Measurements from ENCODE around the gene PCK2.

PCK2 gene

DNA sequence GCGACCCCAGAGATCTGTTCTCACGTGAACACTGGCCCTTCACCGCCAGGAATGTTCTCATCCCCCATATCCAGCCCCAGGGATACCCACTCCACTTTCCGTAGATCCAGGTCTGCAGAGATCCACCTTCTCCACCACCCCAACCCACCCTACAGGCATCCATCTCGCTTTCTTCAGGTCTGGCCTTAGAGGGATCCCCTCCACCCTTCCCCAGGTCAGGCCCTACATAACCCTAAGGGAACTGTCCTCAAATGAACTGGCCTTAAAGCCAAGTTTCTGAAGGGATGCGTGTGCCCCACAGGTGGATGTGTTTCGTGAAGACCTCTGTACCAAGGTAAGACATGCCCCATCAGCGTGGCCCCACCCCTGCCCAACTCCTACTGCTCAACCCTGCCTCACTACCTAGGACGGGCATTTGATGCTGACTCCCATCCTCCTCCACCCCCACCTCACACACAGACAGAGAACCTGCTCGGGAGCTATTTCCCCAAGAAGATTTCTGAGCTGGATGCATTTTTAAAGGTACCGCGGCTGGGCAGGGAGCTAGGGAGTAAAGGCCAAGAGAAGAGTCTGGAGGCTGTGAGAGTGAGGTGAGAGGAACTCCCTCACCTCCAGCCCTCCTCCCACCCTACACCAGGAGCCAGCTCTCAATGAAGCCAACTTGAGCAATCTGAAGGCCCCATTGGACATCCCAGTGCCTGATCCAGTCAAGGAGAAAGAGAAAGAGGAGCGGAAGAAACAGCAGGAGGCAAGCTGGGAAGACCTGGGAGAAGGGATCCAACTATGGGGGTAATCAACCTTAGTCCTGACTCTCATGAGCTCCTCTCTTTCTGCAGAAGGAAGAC is 42.8 kb downstream of the PCK2 start:
- DNase-seq (ENCODE audit: low read depth in 2 of 2), result no peak

DNA sequence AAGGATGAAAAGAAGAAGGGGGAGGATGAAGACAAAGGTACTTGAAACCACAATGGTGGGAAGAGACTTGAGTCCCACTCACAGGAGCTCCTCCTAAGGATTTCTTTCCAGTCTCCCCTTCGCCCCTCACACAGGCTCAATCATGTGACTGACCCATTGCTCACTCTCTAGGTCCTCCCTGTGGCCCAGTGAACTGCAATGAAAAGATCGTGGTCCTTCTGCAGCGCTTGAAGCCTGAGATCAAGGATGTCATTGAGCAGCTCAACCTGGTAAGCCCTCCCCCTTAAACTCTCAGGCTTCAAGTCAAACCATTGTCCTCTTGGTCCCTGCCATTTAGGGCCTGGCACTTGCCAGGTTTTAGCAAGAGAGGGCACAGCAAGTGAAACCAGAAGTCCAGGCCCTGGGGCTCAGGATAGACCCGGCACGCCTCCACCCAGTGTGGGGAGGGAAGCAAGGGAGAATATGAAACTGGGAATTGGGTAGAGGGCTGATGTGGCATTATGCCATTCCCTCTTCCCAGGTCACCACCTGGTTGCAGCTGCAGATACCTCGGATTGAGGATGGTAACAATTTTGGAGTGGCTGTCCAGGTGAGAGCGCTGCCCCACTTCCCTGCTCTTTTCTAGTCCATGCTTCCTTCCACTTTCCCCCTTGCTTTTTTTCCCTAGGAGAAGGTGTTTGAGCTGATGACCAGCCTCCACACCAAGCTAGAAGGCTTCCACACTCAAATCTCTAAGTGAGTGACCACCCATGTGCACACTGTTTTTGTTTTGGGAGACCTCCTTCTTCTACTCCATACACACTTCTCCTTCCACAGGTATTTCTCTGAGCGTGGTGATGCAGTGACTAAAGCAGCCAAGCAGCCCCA is 43.7 kb downstream of the PCK2 start:
- DNase-seq (ENCODE audit: low read depth in 2 of 2), result no peak

DNA sequence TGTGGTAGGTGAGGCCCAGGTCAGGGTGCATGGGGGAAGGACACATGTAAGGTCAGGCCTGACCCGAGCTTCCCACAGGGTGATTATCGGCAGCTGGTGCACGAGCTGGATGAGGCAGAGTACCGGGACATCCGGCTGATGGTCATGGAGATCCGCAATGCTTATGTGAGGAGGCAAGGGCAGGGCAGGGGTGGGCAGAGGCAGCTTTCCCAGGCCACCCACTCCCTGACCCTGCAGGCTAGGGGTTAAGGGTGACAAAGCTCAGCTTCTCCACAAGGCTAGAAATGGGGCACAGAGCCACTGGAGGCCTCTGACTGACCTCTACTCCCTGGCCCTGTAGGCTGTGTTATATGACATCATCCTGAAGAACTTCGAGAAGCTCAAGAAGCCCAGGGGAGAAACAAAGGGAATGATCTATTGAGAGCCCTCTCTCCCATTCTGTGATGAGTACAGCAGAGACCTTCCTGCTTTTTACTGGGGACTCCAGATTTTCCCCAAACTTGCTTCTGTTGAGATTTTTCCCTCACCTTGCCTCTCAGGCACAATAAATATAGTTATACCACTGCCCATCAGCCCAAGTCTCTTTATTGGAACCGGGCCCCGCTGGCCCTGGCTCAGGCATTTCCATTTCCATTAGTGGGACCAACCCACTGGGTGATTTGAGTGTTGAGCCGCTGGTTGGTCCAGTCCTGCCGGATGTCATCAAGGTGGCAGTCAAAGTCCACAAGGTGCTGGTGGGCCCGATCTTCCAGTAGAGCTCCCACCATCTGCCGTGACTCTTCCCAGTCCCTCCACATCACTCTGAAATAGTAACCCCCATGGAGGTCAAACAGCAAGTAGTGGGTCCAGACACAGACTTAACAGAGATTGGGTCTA is 44.5 kb downstream of the PCK2 start:
- DNase-seq (ENCODE audit: low read depth in 2 of 2), result no peak

DNA sequence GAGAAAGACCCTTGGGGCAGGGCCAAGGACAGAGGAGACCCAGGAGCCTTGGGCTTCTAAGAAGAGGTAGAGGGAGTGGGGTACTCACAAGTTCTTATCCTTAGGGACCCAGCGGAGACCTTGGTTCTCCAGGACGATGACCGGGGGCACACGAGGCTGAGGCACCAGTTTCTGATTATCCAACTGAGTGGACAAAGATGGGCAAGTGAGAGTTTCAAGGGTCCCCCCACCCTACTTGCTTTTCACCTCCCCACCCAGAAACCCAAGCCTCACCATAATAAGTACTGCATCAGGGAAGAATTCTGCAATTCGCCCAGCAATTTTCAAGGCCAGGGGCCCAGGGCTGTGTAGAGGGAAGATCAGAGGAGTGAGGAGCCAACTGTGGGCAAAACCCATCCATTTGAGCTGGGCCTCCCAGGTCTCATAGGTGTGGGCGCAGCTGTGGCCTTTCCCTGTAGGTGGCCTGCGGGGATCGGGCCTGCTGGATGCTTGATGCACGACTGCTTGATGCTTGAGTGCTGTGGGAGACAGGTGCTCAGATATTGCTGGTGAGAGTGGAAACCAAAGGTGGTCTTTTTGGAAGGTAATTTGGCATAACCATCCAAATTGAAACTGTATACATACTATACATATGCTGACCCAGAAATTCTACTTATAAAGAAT is 45.3 kb downstream of the PCK2 start:
- no peak for DNase-seq (ENCODE audit: low read depth in 2 of 2)

DNA sequence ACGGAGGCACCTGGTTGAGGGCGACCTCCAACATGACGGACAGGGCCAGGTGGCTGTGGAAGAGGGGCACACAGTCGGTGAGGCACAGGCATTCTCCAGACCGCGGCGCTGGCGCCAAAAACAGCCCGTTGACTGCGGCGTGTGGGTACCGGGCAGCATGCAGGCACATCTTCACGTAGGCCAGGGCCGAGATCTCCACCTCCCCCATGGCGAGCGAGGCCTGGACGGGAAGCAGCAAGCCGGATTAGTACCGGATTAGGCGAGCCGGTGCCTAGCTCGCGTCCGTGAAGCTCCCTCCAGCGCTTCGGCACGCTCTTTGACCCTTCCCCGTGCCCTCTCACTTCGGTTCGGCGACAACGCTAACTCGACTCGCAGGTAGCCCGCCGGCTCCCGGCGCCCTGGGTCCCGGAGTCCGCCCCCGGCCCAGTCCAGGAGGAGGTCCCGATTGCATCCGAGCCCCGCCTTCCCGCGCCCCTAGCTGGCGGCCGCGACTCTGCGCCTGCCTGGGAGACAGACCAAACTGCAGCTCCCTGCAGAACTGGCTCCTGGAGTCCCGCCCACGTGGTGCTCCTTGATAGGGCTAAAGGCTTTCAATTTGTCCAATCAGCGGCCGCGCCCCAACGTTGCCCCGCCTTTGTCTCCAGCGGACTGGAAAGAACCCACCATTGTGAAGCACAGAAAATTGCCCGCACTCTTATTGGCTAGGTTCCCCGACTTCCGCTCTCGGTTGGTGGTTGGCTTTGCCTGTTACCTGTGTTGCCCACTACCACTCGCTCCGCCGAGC is 47.2 kb downstream of the PCK2 start, which contains the start of gene EMC9:
Gene EMC9, minus strand, starts transcription at position 495 of the 784 bp plus-strand sequence. Its CDS starts 287 bp downstream, at position 208.
- peak; percentile 100 for DNase-seq (ENCODE audit: low read depth in 2 of 2)

DNA sequence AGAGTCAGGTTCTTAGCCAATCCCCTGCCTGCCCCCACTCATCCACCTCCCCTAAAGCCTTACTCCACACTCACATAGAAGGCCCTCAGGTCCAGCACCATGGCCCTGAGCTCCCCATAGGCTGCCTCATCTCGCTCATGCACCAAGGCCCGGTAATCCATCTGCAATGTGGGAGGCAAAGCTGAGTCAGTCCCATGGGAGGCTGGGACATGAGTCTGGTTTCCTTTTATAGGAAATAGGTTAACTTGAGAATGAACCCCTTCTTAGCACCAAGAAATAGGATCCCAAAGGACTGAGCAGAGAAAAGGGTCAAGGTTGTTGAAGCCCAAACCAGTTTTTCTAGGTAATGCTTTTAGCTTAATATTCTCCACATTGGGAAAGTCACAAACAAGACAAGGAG is 49.4 kb downstream of the PCK2 start:
- DNase-seq (ENCODE audit: low read depth in 2 of 2), result no peak

DNA sequence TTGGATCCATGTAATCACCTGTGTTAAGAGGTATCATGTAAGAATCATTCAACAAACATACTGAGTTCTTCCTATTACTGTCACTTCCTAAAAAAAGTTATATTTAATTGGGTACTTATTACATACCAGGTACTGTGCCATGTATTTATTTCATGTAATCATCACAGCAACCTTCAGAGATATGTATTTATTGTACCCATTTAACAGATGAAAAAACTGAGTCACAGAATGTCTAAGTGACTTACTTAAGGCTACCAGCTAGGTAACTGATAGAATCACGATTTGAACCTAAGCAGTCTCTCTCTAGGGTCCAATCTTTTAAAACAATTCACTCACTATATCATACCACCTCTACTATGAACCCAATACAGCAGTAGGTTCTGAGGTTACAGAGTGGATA is 50.3 kb downstream of the PCK2 start:
- DNase-seq (ENCODE audit: low read depth in 2 of 2), result no peak

DNA sequence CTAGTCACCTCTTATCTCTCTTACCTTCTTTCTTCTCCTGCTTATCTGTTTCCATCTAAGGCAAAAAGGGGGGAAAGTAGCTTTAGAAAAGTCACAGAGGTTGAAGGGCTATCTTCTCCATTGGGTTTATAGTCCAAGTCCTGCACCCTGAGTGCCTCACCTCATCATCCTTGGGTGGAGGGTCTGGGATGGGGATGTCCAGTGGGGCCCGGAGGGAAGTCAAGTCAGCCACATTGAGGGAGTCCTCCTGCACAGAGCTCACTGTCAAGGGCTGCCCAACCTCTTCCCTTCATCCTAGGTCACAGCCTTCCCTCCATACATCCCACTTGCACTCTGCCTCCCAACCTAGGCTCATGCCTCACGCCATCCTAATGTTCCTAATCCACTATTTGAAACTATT is 51.1 kb downstream of the PCK2 start:
- DNase-seq (ENCODE audit: low read depth in 2 of 2), result no peak

DNA sequence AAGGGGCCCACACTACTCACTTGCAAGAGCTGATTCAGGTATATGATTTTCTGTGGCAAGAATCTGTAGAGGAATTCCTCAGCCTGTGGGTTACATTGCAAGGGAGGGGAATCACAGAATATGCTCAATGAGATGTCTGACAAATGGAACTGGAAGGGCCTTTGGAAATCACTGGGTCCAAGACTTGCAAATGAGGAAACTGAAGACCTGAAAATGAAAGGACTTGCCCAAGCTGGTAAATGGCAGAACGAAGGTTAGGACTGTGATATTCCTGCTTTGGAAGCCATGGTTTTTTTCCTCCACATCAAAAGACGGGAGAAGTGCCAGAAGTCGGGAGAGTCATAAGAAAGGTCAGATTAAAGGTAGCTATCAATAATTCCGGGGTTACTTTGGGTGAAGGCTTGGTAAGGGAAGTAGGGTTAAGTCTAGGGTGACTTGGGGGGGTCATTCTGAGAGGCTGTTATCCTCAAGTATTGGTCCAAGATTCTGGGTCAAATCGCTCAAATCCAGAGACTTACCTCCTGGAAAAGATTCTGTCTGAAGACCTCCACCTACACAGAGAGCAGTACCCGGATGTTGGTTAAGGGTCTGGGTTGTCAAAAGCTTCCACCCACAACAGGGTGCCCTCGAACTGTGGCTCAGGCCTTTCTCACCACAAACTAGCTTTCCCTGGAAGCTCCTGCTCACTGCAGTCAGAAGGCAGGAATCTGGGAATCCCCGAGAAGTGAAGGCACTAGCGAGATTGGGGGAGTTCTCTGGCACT is 51.8 kb downstream of the PCK2 start:
- no peak for DNase-seq (ENCODE audit: low read depth in 2 of 2)

DNA sequence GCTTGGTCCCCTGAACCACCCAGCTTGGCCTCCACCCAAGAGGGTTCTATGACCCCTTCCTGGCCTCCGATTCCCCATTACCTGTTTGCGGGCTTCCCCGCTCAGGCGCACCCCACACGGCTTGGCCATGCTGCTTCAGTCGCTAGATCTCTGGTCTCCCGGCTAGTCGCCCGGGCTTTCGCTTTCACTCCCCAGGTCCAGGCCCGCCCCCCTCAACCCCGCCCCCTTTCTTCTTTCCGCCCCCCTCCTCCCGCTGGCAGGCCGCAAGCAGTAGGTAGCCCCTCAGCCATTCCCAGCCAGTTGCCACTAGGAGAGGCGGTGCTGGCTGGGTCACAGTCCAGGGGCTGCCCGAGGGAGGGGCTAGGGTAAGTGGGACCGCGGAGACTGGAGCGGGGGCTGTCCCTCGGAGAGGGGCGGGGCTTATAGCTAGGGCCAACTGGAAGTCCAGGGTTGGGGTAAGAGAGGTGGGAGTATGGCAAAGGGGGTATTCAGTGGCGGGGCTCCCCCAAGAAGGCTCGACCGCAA is 52.4 kb downstream of the PCK2 start, which contains the start of gene PSME2:
Gene PSME2, minus strand, starts transcription at position 158 of the 525 bp plus-strand sequence. Its CDS starts 29 bp downstream, at position 129.
- DNase-seq (ENCODE audit: low read depth in 2 of 2), result peak; percentile 89 to 90

DNA sequence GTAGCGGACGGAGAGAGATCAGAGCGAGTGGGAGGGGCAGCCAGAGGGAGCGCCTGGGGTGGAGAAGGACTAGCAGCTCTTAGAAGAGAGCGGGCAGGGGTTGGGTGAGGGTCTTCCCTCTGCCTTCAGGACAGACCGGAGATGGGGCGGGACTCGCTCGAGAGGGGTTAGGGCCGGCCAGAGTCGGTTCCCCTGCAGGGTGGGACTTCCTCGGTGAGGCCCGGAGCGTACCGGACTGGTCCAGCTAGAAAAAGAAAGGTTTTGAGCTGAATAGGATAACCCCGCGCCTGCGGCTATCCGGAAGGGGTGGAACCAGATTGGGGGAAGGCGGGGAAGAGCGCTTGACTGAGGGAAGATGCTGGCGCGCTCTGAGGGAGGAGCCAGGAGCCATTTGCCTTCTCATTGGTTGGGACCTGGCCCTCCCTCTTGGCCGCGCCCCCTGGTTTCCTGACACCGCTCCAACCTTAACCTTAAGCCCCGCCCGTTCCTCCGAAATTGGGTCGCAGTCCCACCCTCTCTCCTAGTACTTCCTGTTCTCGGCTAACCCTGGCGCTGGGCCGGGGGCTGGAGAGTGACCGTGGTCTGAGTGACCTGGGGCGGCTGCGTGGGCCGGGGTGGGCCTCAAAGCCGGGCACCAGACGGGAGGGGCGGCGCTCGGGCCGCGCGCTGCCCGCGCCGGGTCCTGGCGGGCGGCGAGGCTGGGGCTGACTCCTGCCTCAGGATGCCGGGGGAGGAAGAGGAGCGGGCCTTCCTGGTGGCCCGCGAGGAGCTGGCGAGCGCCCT is 53.1 kb downstream of the PCK2 start, which contains the start of gene RNF31:
Gene RNF31, plus strand, starts transcription at position 521 of the 783 bp plus-strand sequence. Its CDS starts 201 bp downstream, at position 722.
- peak; percentile 96 to 97 for DNase-seq (ENCODE audit: low read depth in 2 of 2)

DNA sequence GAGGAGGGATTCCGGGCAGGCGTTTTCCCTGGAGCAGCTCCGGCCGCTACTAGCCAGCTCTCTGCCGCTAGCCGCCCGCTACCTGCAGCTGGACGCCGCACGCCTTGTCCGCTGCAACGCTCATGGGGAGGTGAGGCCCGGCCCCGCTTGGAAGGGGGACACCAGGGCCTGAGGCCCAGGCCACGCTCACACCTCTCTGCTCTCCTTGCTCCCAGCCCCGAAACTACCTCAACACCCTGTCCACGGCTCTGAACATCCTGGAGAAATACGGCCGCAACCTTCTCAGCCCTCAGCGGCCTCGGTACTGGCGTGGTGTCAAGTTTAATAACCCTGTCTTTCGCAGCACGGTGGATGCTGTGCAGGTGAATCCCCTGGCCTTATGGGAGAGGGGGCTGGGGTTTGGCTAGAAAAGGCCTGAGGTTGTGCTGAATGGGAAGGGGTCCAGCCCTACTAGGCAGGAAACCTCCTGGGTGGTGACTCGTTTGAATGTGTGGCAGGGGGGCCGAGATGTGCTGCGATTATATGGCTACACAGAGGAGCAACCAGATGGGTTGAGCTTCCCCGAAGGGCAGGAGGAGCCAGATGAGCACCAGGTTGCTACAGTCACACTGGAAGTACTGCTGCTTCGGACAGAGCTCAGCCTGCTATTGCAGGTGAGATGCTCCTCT is 53.8 kb downstream of the PCK2 start:
- no peak for DNase-seq (ENCODE audit: low read depth in 2 of 2)

DNA sequence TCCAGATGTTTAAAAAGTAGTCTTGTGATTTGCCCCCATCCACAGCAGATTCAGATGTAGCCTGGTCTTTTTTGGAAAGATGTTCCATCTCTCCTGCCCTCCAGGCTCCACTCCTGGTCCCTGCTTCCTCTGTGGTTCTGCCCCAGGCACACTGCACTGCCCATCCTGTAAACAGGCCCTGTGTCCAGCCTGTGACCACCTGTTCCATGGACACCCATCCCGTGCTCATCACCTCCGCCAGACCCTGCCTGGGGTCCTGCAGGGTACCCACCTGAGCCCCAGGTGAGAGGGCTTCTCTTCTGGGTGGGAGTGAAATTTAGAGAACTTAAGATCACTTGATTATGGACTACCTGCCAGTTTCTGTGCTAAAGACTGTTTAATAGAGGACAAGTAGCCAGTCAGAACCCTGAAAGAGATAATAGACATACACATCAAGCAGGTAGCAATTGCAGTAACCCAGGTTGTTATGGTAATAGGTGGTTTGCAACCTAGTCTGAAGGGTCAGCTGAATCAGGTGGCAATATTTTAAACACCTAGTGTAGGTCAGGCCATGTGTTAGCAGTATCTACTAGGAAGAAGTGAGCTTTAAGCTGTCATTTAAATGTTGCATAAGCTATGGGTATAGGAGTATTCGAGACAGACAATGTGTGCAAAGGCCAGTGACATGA is 55.3 kb downstream of the PCK2 start:
- no peak for DNase-seq (ENCODE audit: low read depth in 2 of 2)

DNA sequence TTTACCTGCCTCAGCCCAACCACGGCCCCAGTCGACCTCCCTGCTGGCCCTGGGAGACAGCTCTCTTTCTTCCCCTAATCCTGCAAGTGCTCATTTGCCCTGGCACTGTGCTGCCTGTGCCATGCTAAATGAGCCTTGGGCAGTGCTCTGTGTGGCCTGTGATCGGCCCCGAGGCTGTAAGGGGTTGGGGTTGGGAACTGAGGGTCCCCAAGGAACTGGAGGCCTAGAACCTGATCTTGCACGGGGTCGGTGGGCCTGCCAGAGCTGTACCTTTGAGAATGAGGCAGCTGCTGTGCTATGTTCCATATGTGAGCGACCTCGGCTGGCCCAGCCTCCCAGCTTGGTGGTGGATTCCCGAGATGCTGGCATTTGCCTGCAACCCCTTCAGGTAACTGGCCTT is 56.0 kb downstream of the PCK2 start:
- DNase-seq (ENCODE audit: low read depth in 2 of 2), result no peak

DNA sequence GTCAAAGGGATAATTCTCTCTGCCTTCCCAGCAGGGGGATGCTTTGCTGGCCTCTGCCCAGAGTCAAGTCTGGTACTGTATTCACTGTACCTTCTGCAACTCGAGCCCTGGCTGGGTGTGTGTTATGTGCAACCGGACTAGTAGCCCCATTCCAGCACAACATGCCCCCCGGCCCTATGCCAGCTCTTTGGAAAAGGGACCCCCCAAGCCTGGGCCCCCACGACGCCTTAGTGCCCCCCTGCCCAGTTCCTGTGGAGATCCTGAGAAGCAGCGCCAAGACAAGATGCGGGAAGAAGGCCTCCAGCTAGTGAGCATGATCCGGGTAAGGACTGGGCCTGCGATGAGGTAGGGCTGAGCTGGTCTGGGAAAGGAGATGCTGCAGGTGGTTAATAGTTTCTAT is 56.5 kb downstream of the PCK2 start:
- no peak for DNase-seq (ENCODE audit: low read depth in 2 of 2)

DNA sequence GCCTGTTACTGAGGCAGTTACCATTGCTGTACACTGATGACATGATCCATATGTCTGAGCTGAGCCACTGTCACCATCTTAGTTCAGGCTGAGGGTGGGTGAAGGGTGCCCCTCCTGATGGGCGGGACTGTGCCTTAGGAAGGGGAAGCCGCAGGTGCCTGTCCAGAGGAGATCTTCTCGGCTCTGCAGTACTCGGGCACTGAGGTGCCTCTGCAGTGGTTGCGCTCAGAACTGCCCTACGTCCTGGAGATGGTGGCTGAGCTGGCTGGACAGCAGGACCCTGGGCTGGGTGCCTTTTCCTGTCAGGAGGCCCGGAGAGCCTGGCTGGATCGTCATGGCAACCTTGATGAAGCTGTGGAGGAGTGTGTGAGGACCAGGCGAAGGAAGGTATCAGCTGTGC is 56.9 kb downstream of the PCK2 start:
- no peak for DNase-seq (ENCODE audit: low read depth in 2 of 2)

DNA sequence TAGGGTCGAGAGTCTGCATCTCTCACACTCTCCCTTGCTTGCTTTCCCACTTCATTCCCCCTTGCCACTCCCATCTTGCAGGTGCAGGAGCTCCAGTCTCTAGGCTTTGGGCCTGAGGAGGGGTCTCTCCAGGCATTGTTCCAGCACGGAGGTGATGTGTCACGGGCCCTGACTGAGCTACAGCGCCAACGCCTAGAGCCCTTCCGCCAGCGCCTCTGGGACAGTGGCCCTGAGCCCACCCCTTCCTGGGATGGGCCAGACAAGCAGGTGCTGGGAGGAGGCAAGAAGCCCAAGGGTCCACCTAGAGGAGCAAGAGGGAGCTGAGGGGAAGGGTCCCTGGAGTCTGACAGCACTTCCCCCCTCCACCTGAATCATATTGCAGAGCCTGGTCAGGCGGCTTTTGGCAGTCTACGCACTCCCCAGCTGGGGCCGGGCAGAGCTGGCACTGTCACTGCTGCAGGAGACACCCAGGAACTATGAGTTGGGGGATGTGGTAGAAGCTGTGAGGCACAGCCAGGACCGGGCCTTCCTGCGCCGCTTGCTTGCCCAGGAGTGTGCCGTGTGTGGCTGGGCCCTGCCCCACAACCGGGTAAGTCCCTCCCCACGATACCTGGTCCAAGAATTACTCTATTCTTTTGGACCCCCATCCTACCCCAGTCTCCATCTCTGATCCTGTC is 57.4 kb downstream of the PCK2 start:
- DNase-seq (ENCODE audit: low read depth in 2 of 2), result no peak

Measured in stimulated activated CD8-positive, alpha-beta memory T cell treated with anti-CD3 and anti-CD28 coated beads, Interleukin-2, amount 100 ng/mL, for 48 hours (primary cell).